Body of pancreas (tissue), 4 donors: ENCODE measurements around the gene PLPP4.

Experiments used
- POLR2A ChIP-seq, 3 donors: fragments of 450-650 bp; IDR thresholded peaks; one replicate each; pipeline ENCODE4 v1.6.1; 2016; ENCODE audit warnings: antibody characterized with exemption in 3 of 3, mild to moderate bottlenecking in 2 of 3
- TF ChIP-seq, protein P1 (sequence below), 7 experiments: fragments of 450-650 bp in 4 of 7; fragments of 200-600 bp in 3 of 7; sonication (generic) in 3 of 7; IDR thresholded peaks; one replicate each; pipeline ENCODE4 v1.5.1; 2016 to 2019; ENCODE audit warnings: antibody characterized with exemption in 7 of 7

DNA sequence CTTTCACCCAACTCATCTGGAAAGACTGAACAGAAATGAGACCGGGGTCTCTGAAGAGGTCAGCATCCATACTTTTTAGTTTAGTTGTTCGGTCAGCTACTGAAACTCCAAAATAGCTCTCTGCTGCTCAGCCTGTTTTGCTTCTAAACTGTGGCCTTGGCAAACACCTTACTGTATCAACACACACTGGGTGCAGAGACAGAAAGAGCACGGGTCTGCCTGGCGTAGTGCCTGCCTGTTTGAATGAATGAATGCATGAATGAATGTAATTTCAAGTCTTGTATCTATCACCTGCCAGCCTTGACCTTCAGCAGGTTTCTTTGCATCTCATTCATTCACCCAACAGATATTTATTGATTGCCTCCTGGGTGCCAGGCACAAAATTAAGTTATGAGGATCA is 98.4 kb downstream of the PLPP4 start:
- TF ChIP-seq, protein P1, sequence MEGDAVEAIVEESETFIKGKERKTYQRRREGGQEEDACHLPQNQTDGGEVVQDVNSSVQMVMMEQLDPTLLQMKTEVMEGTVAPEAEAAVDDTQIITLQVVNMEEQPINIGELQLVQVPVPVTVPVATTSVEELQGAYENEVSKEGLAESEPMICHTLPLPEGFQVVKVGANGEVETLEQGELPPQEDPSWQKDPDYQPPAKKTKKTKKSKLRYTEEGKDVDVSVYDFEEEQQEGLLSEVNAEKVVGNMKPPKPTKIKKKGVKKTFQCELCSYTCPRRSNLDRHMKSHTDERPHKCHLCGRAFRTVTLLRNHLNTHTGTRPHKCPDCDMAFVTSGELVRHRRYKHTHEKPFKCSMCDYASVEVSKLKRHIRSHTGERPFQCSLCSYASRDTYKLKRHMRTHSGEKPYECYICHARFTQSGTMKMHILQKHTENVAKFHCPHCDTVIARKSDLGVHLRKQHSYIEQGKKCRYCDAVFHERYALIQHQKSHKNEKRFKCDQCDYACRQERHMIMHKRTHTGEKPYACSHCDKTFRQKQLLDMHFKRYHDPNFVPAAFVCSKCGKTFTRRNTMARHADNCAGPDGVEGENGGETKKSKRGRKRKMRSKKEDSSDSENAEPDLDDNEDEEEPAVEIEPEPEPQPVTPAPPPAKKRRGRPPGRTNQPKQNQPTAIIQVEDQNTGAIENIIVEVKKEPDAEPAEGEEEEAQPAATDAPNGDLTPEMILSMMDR (IDR thresholded peaks at IDR 0.05) = no peak
- no peak for TF ChIP-seq POLR2A (IDR thresholded peaks at IDR 0.05)
